AG08395 (cell line): Measurements from ENCODE around the gene OR10H5.
"Not testable (repeated sequence)": the region's sequence is repeated elsewhere in the genome, so short reads cannot be mapped to it uniquely, and the experiment has no call there.

Experiments
- DNase-seq: peaks from one replicate; pipeline ENCODE4 v3.0.0; 2012; ENCODE audit warnings: mixed read lengths, low spot score

OR10H5 gene

GRCh38 chr19:15787611-15788155, at the start of gene OR10H5:
Gene OR10H5 (plus strand): TSS chr19:15787661. CDS start chr19:15794049, 6,388 bp downstream.
- DNase-seq = no peak

- DNase-seq = no peak
These were observed 49.7 kb upstream of the OR10H5 start, which contains the start of gene OR10H3 for GRCh38 chr19:15737722-15738121. Gene OR10H3 (plus strand): TSS chr19:15737985. CDS start chr19:15741393, 3,408 bp downstream.

- no peak for DNase-seq
These were observed 46.7 kb upstream of the OR10H5 start for GRCh38 chr19:15740785-15741184.

GRCh38 chr19:15748239-15748638, 39.2 kb upstream of the OR10H5 start:
- DNase-seq = no peak

GRCh38 chr19:15758379-15758778, 29.1 kb upstream of the OR10H5 start:
- no peak for DNase-seq

- no peak for DNase-seq
These were observed 27.4 kb upstream of the OR10H5 start for GRCh38 chr19:15759962-15760565.

GRCh38 chr19:15769586-15769985, 17.9 kb upstream of the OR10H5 start:
- DNase-seq = no peak

- not testable (repeated sequence) for DNase-seq
These were observed 13.3 kb upstream of the OR10H5 start for GRCh38 chr19:15774159-15774558.

- DNase-seq = no peak
These were observed 12.2 kb upstream of the OR10H5 start for GRCh38 chr19:15775249-15775648.

- no peak for DNase-seq
These were observed 11.2 kb upstream of the OR10H5 start for GRCh38 chr19:15776264-15776663.

GRCh38 chr19:15776991-15777970, 10.2 kb upstream of the OR10H5 start:
- no peak for DNase-seq

- DNase-seq = no peak
These were observed 7.5 kb upstream of the OR10H5 start for GRCh38 chr19:15779756-15780476.

GRCh38 chr19:15780610-15781418, 6.6 kb upstream of the OR10H5 start:
- DNase-seq = no peak

- no peak for DNase-seq
These were observed 5.8 kb upstream of the OR10H5 start for GRCh38 chr19:15781661-15782060.

GRCh38 chr19:15782211-15782610, 5.2 kb upstream of the OR10H5 start:
- no peak for DNase-seq

- not testable (repeated sequence) for DNase-seq
These were observed 4.6 kb upstream of the OR10H5 start for GRCh38 chr19:15782896-15783295.

GRCh38 chr19:15788594-15789270, 1.3 kb downstream of the OR10H5 start:
- DNase-seq = no peak

GRCh38 chr19:15790096-15790495, 2.6 kb downstream of the OR10H5 start:
- DNase-seq = no peak

GRCh38 chr19:15794279-15794678, 6.8 kb downstream of the OR10H5 start:
- DNase-seq = not testable (repeated sequence)

- DNase-seq = no peak
These were observed 22.9 kb downstream of the OR10H5 start for GRCh38 chr19:15810335-15810734.

- no peak for DNase-seq
These were observed 24.0 kb downstream of the OR10H5 start for GRCh38 chr19:15811476-15811875.
